K562 (cell line): ENCODE data around the gene DLK2. TPM values are rescaled to one million over a fixed set of nuclear protein-coding genes. Genes with fewer than 3 reads are reported as not detected.

Experiments used
- AFF1 ChIP-seq, 2 experiments: fragments of 450-650 bp; IDR thresholded peaks; 2 replicates each; pipeline ENCODE4 v1.6.1; 2018; ENCODE audit warnings: mild to moderate bottlenecking in 2 of 2, low read depth in 1 of 2; ENCODE audit not compliant: partially characterized antibody in 2 of 2
- C11orf30 ChIP-seq: fragments of 450-650 bp; IDR thresholded peaks from 2 replicates; pipeline ENCODE4 v1.6.1; 2016; ENCODE audit warnings: low read depth, mild to moderate bottlenecking
- ETS1 ChIP-seq: conservative IDR thresholded peaks from 2 replicates; pipeline ENCODE4 v1.6.1; 2011; ENCODE audit warnings: low read depth, mild to moderate bottlenecking, low read length; ENCODE audit not compliant: control insufficient read depth
- EZH2 ChIP-seq: IDR thresholded peaks from 2 replicates; pipeline ENCODE4 v1.6.1; 2012; ENCODE audit warnings: low read depth, mild to moderate bottlenecking, inconsistent platforms, low read length, borderline replicate concordance
- HINFP ChIP-seq: fragments of 450-650 bp; conservative IDR thresholded peaks from 2 replicates; pipeline ENCODE4 v1.6.1; 2016; ENCODE audit warnings: missing genetic modification characterization, low read depth, mild to moderate bottlenecking, control low read depth, missing compliant biosample characterization
- MAX ChIP-seq: sonication (generic); formaldehyde crosslinking; IDR thresholded peaks from 2 replicates; pipeline ENCODE4 v1.9.0; 2022; ENCODE audit warnings: mild to moderate bottlenecking, missing genetic modification reagents
- NCOA1 ChIP-seq: fragments of 450-650 bp; IDR thresholded peaks from 2 replicates; pipeline ENCODE4 v1.6.1; 2016; ENCODE audit warnings: low read depth
- NFE2 ChIP-seq: IDR thresholded peaks from 2 replicates; pipeline ENCODE4 v1.6.1; 2014; ENCODE audit warnings: antibody characterized with exemption, low read depth
- PHB ChIP-seq: fragments of 250-450 bp; sonication (Bioruptor Pico); IDR thresholded peaks from 2 replicates; pipeline ENCODE4 v1.5.0; 2021
- ZBTB17 ChIP-seq: fragments of 450-650 bp; formaldehyde crosslinking; IDR thresholded peaks from 2 replicates; pipeline ENCODE4 v1.4.0; 2020; ENCODE audit warnings: mild to moderate bottlenecking
- ZNF12 ChIP-seq: sonication (generic); formaldehyde crosslinking; IDR thresholded peaks from 2 replicates; pipeline ENCODE4 v1.4.0; 2020; ENCODE audit warnings: mild to moderate bottlenecking, missing genetic modification reagents
- ZNF124 ChIP-seq: sonication (generic); formaldehyde crosslinking; IDR thresholded peaks from 2 replicates; pipeline ENCODE4 v1.8.1; 2022; ENCODE audit warnings: missing genetic modification reagents
- ZNF354B ChIP-seq: fragments of 250-450 bp; sonication (Bioruptor Pico); IDR thresholded peaks from 2 replicates; pipeline ENCODE4 v1.4.0; 2020
- ZZZ3 ChIP-seq: fragments of 450-650 bp; IDR thresholded peaks from 2 replicates; pipeline ENCODE4 v1.6.1; 2016; ENCODE audit warnings: antibody characterized with exemption, mild to moderate bottlenecking, moderate library complexity
- polyA plus RNA-seq, 8 experiments: library from polyadenylated mRNA; depleted of rRNA in 4 of 8; stranded (reverse) in 5 of 8; unstranded in 3 of 8; fragments of >200 nt; fragmentation: Nextera tagmentation in 2 of 8; fragmentation: Illumina TruSeq in 1 of 8; extraction: Ambion mirVana in 2 of 8; extraction: Trizol in 1 of 8; gene quantifications; 2 replicates each; pipeline versions ENCODE4 v1.2.1 to v1.2.3, GENCODE V29; 2011 to 2014; ENCODE audit warnings: inconsistent platforms in 1 of 8, missing spikeins in 1 of 8
- total RNA-seq, 7 experiments: library from RNA; depleted of rRNA in 6 of 7; stranded (reverse); fragments of >200 nt in 6 of 7; fragmentation: Illumina TruSeq in 2 of 7; extraction: Trizol in 2 of 7; gene quantifications; 2 replicates each; pipeline versions ENCODE4 v1.2.1 to v1.2.3, GENCODE V29; 2011 to 2021; ENCODE audit warnings: low replicate concordance in 1 of 7
- TF ChIP-seq, protein P1 (sequence below): fragments of 250-450 bp; sonication (Bioruptor Pico); IDR thresholded peaks from 2 replicates; pipeline ENCODE4 v1.5.0; 2021
- TF ChIP-seq, protein P2 (sequence below): sonication (generic); formaldehyde crosslinking; IDR thresholded peaks from 2 replicates; pipeline ENCODE4 v1.8.0; 2022; ENCODE audit warnings: mild to moderate bottlenecking, missing genetic modification reagents
- TF ChIP-seq, protein P3 (sequence below): fragments of 250-450 bp; sonication (Bioruptor Pico); IDR thresholded peaks from 2 replicates; pipeline ENCODE4 v1.8.0; 2022; ENCODE audit warnings: inconsistent platforms

Gene DLK2
- total and polyA plus RNA-seq, 9 of the 15 experiments (the other 6 are each of a cell fraction or from before 2014, with no cell fraction given): 0.11 to 0.53 (median 0.29) TPM; not detected in 3

DNA sequence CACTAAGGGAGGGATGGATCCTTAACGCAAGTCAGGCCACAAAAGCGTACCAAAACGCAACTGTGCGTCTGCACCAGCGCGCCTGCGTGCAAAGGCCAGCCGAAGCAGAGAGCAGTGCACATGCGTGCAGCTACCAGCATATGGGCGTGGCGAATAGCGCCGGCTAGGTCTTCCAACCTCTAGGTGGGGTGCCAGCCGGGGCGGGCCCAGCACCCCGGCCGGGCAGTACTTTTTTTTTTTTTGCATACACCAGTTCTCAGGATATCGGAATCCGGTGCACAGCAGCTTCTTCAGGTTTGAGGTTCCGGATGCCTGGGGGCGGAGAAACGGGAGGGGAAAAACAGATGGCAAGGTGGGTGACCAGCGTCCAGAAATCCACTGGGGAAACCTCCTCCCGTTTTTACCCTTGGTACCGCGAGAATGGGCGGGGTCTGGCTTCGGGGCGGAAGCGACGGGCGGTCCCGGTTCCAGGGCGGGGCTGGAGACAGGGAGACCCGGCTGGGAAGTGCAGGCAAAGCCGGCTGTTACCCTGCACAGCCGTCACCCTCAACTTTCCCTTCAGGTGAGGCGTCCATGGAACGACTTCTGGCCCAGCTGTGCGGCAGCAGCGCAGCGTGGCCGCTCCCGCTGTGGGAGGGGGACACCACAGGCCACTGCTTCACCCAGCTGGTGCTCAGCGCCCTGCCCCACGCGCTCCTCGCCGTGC lies 27.8 kb downstream of the DLK2 start, which contains the start of gene ABCC10 (continued):
- TF ChIP-seq HINFP (tag) (no peak), ZZZ3 (peak; percentile 94; the same call in 1 of the 2 replicates), ZNF124 (CRISPR knock-in tag) (no peak), MAX (CRISPR knock-in tag) (peak; percentile 81), NCOA1 (0 out of 2 replicates have a peak, but pooled peaks have one; percentile 11), ETS1 (peak; percentile 56), PHB (no peak), C11orf30 (peak; percentile 69; the same call in 1 of the 2 replicates), NFE2 (no peak), AFF1 (IDR thresholded peaks at IDR 0.05; ENCODE audit: low read depth in 1 of 2, partially characterized antibody in 2 of 2) (no peak), ZNF354B (0 out of 2 replicates have a peak, but pooled peaks have one; percentile 11), EZH2 (no peak), ZNF12 (CRISPR knock-in tag) (peak; percentile 87), ZBTB17 (CRISPR knock-in tag) (peak; percentile 54; the same call in 1 of the 2 replicates)
- TF ChIP-seq, protein P1, sequence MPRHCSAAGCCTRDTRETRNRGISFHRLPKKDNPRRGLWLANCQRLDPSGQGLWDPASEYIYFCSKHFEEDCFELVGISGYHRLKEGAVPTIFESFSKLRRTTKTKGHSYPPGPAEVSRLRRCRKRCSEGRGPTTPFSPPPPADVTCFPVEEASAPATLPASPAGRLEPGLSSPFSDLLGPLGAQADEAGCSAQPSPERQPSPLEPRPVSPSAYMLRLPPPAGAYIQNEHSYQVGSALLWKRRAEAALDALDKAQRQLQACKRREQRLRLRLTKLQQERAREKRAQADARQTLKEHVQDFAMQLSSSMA (CRISPR knock-in tag): 0 out of 2 replicates have a peak, but pooled peaks have one; percentile 34
- TF ChIP-seq, protein P2, sequence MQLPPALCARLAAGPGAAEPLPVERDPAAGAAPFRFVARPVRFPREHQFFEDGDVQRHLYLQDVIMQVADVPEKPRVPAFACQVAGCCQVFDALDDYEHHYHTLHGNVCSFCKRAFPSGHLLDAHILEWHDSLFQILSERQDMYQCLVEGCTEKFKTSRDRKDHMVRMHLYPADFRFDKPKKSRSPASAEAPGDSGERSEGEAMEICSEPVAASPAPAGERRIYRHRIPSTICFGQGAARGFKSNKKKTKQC (CRISPR knock-in tag): peak; percentile 16; the same call in 1 of the 2 replicates
- TF ChIP-seq, protein P3, sequence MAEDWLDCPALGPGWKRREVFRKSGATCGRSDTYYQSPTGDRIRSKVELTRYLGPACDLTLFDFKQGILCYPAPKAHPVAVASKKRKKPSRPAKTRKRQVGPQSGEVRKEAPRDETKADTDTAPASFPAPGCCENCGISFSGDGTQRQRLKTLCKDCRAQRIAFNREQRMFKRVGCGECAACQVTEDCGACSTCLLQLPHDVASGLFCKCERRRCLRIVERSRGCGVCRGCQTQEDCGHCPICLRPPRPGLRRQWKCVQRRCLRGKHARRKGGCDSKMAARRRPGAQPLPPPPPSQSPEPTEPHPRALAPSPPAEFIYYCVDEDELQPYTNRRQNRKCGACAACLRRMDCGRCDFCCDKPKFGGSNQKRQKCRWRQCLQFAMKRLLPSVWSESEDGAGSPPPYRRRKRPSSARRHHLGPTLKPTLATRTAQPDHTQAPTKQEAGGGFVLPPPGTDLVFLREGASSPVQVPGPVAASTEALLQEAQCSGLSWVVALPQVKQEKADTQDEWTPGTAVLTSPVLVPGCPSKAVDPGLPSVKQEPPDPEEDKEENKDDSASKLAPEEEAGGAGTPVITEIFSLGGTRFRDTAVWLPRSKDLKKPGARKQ (CRISPR knock-in tag): no peak
